22Rv1 (cell line): ENCODE measurements around the gene CACNA2D4.

Experiments used
- H3K27ac ChIP-seq: fragments of 450-650 bp; 2 replicates; pipeline ENCODE4 v1.5.1; 2017
- ZFX ChIP-seq: fragments of 450-650 bp; IDR thresholded peaks from 2 replicates; pipeline ENCODE4 v1.6.1; 2017; ENCODE audit warnings: antibody characterized with exemption, borderline replicate concordance
- TF ChIP-seq, protein P1 (sequence below): fragments of 450-650 bp; IDR thresholded peaks from 2 replicates; pipeline ENCODE4 v1.5.1; 2017; ENCODE audit warnings: mild to moderate bottlenecking

CACNA2D4 gene

DNA sequence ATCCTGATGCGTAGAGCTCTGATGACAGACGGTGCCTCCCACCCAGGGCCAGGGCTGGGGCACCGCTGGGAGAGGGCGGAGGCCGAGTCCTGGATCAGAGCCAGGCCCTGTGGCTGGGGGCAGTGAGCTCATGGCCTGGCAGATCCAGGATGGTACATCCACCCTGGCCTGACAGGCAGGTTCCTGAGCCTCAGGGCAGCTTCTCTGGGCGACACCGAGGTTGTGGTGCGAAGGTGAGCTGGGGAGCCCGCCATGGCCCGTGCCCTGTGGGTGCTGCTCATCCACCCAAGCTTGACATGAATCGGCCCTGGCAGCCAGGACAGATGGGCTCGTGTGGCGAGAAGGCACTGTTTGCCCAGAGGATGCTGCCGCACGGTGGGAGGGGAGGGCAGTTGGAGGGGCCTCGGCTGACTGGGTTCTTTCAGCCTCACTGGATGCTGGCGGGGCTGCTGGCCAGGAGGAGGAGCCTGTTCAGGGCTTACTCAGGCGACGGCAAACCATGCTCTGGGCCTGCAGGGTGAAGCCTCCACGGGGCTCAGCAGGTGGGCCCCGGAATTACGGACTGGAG is 81.5 kb downstream of the CACNA2D4 start:
- TF ChIP-seq, protein P1, sequence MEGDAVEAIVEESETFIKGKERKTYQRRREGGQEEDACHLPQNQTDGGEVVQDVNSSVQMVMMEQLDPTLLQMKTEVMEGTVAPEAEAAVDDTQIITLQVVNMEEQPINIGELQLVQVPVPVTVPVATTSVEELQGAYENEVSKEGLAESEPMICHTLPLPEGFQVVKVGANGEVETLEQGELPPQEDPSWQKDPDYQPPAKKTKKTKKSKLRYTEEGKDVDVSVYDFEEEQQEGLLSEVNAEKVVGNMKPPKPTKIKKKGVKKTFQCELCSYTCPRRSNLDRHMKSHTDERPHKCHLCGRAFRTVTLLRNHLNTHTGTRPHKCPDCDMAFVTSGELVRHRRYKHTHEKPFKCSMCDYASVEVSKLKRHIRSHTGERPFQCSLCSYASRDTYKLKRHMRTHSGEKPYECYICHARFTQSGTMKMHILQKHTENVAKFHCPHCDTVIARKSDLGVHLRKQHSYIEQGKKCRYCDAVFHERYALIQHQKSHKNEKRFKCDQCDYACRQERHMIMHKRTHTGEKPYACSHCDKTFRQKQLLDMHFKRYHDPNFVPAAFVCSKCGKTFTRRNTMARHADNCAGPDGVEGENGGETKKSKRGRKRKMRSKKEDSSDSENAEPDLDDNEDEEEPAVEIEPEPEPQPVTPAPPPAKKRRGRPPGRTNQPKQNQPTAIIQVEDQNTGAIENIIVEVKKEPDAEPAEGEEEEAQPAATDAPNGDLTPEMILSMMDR, result no peak
- TF ChIP-seq ZFX, result no peak
- no peak overlapping the region for H3K27ac ChIP-seq

DNA sequence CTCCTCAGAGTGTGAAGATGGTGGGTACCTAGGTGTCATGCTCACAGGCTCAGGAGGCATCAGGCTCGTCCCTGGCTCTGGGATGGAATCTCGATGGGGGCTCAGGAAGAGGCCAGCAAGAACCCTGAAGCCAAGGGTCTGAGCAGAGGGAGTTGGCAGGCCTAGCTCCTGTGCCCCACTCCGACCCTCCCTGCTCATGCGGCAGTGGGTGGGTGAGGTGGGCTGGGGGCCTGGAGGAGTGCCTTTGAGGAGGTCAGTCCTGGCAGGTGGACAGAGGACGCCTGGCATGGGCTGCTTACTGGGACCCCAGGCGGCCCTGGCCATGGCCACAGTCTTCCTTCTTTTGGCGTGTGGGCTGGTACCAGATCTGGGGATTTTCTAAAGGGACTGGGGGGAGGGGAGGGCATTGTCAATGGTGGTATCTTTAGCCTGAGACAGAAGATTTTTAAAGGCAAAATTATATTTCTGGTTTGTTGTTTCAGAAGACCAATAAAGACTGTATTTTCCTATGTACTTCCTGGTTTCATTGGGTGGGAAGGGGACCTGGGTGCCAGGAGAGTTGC is 82.1 kb downstream of the CACNA2D4 start:
- no peak for TF ChIP-seq ZFX
- TF ChIP-seq, protein P1, result no peak
- H3K27ac ChIP-seq, result no peak overlapping the region

DNA sequence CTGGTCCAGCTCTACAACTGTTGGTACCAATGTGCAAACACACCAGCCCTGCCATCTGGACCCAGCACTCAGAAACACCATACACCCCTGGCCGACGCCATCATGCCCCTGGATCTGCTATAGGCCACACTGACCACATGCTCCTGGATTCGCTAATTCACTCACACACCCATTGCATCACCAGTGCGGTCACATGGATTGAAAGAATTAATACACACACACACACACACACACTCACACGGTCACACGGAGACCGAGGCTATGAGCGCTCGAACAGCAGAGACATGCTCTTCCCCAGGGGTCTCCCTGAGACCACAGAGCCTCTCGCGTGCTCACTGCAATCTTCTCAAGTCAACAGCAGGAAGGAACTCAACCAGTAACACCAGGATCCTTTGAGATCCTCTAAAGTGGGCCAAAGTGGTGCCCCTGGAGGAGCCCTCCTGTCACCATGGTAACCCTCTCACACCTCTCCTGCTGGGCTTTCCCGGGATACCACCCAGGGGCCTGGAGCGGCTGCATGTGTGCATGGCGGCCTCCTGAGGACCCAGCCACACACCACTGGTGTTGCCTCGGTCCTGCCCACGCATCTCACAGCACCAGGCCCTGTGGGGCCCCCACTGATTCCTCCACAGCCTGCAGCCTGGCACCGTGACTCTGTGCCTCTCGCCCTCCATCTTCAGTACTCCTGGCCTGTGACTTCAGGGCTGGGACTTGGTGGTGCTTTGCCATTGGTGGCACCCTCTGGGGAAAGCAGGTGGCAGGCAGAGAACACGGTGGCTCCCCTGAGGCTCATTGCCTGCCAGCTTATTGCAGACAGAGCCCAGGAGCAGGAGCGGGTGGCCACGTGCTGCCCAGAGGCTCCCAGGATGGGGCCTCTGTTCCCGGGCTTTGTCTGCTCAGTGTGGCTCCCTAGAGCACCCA is 83.0 kb downstream of the CACNA2D4 start:
- no peak overlapping the region for H3K27ac ChIP-seq
- TF ChIP-seq, protein P1, result no peak
- TF ChIP-seq ZFX, result no peak

DNA sequence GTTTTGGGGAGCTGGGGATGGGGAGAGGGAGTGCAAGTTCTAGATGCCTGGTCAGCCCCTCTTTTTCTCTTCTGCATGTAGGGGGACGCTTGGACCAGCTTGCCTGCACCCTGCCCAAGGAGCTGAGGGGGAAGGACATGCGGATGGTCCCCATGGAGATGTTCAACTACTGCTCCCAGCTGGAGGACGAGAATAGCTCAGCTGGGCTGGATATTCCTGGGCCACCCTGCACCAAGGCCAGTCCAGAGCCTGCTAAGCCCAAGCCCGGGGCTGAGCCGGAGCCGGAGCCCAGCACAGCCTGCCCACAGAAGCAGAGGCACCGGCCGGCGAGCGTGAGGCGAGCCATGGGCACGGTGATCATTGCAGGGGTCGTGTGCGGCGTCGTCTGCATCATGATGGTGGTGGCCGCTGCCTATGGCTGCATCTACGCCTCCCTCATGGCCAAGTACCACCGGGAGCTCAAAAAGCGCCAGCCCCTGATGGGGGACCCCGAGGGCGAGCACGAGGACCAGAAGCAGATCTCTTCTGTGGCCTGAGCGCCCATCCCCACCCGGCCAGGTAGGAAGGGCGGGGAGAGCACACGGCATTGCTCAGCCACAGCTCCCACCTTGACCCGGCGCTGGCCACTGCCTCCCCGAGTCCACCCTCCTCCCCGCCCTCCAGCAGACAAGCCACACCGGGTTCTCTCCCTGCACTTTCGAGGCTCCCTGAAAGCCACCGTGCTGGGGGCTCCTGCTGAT is 84.1 kb downstream of the CACNA2D4 start:
- no peak for TF ChIP-seq ZFX
- TF ChIP-seq, protein P1, result no peak
- H3K27ac ChIP-seq, result no peak overlapping the region

DNA sequence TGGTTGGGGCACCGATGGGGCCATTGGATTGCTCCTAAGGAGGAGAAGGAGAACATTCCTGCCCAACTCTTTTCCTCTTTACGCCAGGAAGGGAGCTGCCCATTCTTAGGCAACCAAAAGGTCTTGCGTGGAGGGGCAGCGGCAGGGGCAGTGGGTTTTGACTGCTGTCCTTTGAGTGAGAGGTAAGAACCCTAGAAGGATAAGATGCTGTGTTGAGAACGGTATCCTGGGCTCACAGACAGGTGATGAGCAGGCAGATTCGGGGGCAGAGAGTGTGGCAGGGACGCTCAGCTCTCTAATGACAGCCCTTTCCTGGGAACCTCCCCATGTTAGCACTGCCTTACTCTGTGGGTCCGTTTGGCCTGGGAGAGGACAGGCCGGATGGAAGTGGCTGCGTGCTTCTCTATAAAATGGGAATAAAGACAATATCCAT is 84.8 kb downstream of the CACNA2D4 start:
- no peak overlapping the region for H3K27ac ChIP-seq
- TF ChIP-seq, protein P1, result no peak
- no peak for TF ChIP-seq ZFX

DNA sequence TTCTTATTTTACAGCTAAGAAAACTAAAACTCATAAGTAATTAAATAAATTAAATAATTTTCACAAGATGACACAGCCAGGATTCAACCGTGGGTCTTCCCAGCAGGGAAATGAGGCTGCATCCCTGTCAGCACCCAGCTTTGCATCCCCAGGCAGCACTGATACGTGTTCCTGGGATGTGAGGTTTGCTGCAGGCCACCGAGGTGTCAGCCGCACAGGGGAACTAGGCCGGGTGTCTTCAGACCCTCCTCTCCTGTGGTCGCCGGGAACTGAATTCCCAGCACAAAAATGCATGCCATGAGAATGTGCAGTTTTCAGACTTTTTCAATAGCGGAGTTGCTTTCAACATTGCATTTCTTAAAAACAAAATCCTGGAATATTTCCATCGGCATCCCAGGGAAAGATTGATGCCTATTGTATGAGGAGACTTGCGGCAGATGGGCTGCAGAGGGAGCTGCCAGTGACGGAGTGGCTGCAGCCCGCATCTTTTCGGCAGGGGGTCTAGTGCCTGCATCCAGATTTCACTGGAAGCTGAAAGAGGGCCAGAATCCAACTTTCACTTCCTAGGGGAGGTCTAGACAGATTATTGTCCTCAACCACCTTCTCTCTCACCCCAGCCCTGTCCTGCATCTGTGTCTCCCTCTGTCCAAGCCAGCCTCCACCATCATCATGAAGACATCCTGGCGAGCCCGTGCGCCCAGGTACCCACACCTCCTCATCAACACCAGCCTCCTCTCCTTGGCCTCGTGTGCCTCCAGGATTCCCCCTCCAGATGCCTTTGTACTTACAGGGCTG is 85.5 kb downstream of the CACNA2D4 start:
- no peak overlapping the region for H3K27ac ChIP-seq
- no peak for TF ChIP-seq ZFX
- TF ChIP-seq, protein P1, result no peak; the same call in 1 of the 2 replicates
